ENCODE data around the gene SLC45A1. TPM values are rescaled to one million over a fixed set of nuclear protein-coding genes. Genes with fewer than 3 reads are reported as not detected.
A peak's percentile ranks its signal among the peaks of the same experiment; 100 is the strongest.

Gene SLC45A1
- polyA plus RNA-seq, 5 donors = 0.37 to 0.91 (median 0.66) TPM

GRCh38 chr1:8311068-8311718, 6.7 kb upstream of the SLC45A1 start:
- no peak for DNase-seq

GRCh38 chr1:8312235-8313218, 5.4 kb upstream of the SLC45A1 start:
- no peak for DNase-seq

GRCh38 chr1:8313231-8313630, 4.7 kb upstream of the SLC45A1 start:
- no peak for DNase-seq

GRCh38 chr1:8314346-8315280, 3.3 kb upstream of the SLC45A1 start:
- peak; percentile 51 to 60 for DNase-seq

- no peak for DNase-seq
Measured at GRCh38 chr1:8315573-8316475, 2.1 kb upstream of the SLC45A1 start.

- no peak for DNase-seq
Measured at GRCh38 chr1:8318436-8318835, 522 bp downstream of the SLC45A1 start.

- DNase-seq = no peak
Measured at GRCh38 chr1:8321612-8322011, 3.7 kb downstream of the SLC45A1 start.

GRCh38 chr1:8323706-8324105, 5.8 kb downstream of the SLC45A1 start:
- no peak for DNase-seq

- no peak for DNase-seq
Measured at GRCh38 chr1:8324176-8324810, 6.4 kb downstream of the SLC45A1 start.

- no peak for DNase-seq
Measured at GRCh38 chr1:8325771-8326170, 7.9 kb downstream of the SLC45A1 start.

GRCh38 chr1:8326265-8326664, 8.4 kb downstream of the SLC45A1 start:
- no peak for DNase-seq

- no peak for DNase-seq
Measured at GRCh38 chr1:8328271-8328670, 10.4 kb downstream of the SLC45A1 start.

- no peak for DNase-seq
Measured at GRCh38 chr1:8329439-8329838, 11.5 kb downstream of the SLC45A1 start.

- DNase-seq = no peak
Measured at GRCh38 chr1:8329858-8330257, 11.9 kb downstream of the SLC45A1 start.

- DNase-seq = no peak
Measured at GRCh38 chr1:8330271-8331125, 12.6 kb downstream of the SLC45A1 start.

GRCh38 chr1:8332806-8333205, 14.9 kb downstream of the SLC45A1 start:
- DNase-seq = no peak

GRCh38 chr1:8333246-8333987, 15.5 kb downstream of the SLC45A1 start:
- no peak for DNase-seq

GRCh38 chr1:8334106-8334851, 16.4 kb downstream of the SLC45A1 start:
- no peak for DNase-seq
